Measurements from ENCODE around the gene CYP4A22.
"Not testable (repeated sequence)": the region's sequence is repeated elsewhere in the genome, so short reads cannot be mapped to it uniquely, and the experiment has no call there.

The CYP4A22 gene

GRCh38 chr1:47132665-47133064, 4.6 kb upstream of the CYP4A22 start:
- not testable (repeated sequence) for H3K27ac Mint-ChIP-seq

GRCh38 chr1:47137925-47138615, 829 bp downstream of the CYP4A22 start:
- H3K4me1 Mint-ChIP-seq (ENCODE audit: low read depth) = no peaks in the 10 kb centered on the region
- no peak overlapping the region for H3K27ac Mint-ChIP-seq
- no peaks in the 10 kb centered on the region for H3K9me3 Mint-ChIP-seq

More at GRCh38 chr1:47132665-47133064, 4.6 kb upstream of the CYP4A22 start:
- not testable (repeated sequence) for H3K4me3 Mint-ChIP-seq; H3K36me3 Mint-ChIP-seq (ENCODE audit: low read depth); H3K4me1 Mint-ChIP-seq (ENCODE audit: low read depth); DNase-seq (ENCODE audit: low spot score); H3K9me3 Mint-ChIP-seq; H3K27me3 Mint-ChIP-seq (ENCODE audit: low read depth)

GRCh38 chr1:47140358-47140757, 3.1 kb downstream of the CYP4A22 start:
- H3K27me3 Mint-ChIP-seq (ENCODE audit: low read depth); H3K9me3 Mint-ChIP-seq; H3K36me3 Mint-ChIP-seq (ENCODE audit: low read depth); H3K4me1 Mint-ChIP-seq (ENCODE audit: low read depth); H3K27ac Mint-ChIP-seq; H3K4me3 Mint-ChIP-seq; DNase-seq (ENCODE audit: low spot score): not testable (repeated sequence)

More at GRCh38 chr1:47137925-47138615, 829 bp downstream of the CYP4A22 start:
- Mint-ChIP-seq H3K36me3 (ENCODE audit: low read depth) (no peaks in the 10 kb centered on the region), H3K27me3 (ENCODE audit: low read depth) (no peaks in the 10 kb centered on the region), H3K4me3 (no peak overlapping the region)
- no peak for DNase-seq (ENCODE audit: low spot score)

DNA sequence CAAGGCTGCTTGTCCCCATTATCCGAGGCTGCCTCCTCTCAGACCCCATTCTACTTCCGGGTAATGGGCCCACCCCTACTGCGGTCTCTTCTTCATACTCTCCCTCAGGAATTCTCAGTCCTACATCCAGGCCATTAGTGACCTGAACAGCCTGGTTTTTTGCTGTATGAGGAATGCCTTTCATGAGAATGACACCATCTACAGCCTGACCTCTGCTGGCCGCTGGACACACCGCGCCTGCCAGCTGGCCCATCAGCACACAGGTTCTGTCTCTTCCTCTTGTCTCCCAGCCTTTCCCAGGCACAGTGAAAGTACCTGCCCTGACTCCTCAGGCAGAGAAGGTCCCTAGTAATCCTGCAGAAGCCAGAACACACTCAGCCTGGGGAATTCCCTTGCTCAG, 6.4 kb downstream of the CYP4A22 start:
- not testable (repeated sequence) for H3K27me3 Mint-ChIP-seq (ENCODE audit: low read depth); DNase-seq (ENCODE audit: low spot score); H3K9me3 Mint-ChIP-seq

GRCh38 chr1:47146495-47146894, 9.3 kb downstream of the CYP4A22 start:
- H3K9me3 Mint-ChIP-seq; H3K27me3 Mint-ChIP-seq (ENCODE audit: low read depth); H3K4me3 Mint-ChIP-seq; DNase-seq (ENCODE audit: low spot score); H3K27ac Mint-ChIP-seq; H3K4me1 Mint-ChIP-seq (ENCODE audit: low read depth); H3K36me3 Mint-ChIP-seq (ENCODE audit: low read depth): not testable (repeated sequence)

More for the DNA sequence above, 6.4 kb downstream of the CYP4A22 start:
- not testable (repeated sequence) for H3K4me1 Mint-ChIP-seq (ENCODE audit: low read depth); H3K36me3 Mint-ChIP-seq (ENCODE audit: low read depth); H3K27ac Mint-ChIP-seq; H3K4me3 Mint-ChIP-seq

GRCh38 chr1:47147047-47147785, 10.0 kb downstream of the CYP4A22 start:
- Mint-ChIP-seq H3K4me3 (no peak overlapping the region), H3K9me3 (no peaks in the 10 kb centered on the region), H3K4me1 (ENCODE audit: low read depth) (no peaks in the 10 kb centered on the region), H3K36me3 (ENCODE audit: low read depth) (no peaks in the 10 kb centered on the region), H3K27ac (no peak overlapping the region), H3K27me3 (ENCODE audit: low read depth) (peaks cover 5% of the 10 kb centered on the region)
- no peak for DNase-seq (ENCODE audit: low spot score)

DNA sequence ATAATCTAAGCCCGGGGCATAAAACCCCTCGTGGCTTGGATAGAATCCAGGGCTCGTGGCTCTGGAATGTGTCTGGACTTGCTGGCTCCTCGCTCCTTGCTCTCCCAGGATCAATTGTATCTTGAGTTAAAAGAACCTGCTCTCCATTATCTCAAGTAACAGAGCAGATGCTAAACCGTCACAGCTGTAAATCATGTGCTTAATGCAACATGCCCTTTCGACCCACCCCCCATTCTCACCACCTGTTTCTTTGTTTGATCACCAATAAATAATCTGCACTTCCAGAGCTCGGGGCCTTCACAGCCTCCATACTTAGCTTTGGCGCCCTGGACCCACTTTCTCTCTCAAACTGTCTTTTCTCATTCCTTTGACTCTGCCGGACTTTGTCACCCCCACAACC, 11.9 kb downstream of the CYP4A22 start:
- not testable (repeated sequence) for DNase-seq (ENCODE audit: low spot score); H3K9me3 Mint-ChIP-seq; H3K27me3 Mint-ChIP-seq (ENCODE audit: low read depth); H3K4me3 Mint-ChIP-seq; H3K36me3 Mint-ChIP-seq (ENCODE audit: low read depth); H3K4me1 Mint-ChIP-seq (ENCODE audit: low read depth); H3K27ac Mint-ChIP-seq

DNA sequence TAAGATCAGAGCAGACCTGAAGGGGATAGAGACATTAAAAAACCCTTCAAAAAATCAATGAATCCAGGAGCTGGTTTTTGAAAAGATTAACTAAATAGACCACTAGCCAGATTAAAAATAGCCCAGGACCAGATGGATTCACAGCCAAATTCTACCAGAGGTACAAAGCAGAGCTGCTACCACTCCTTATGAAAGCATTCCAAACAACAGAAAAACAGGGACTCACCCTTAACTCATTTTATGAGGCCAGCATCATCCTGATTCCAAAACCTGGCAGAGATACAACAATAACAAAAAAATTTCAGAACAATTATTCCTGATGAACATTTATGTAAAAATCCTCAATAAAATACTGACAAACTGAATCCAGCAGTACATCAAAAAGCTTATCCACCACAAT, 19.2 kb downstream of the CYP4A22 start:
- not testable (repeated sequence) for H3K4me1 Mint-ChIP-seq (ENCODE audit: low read depth)

GRCh38 chr1:47157957-47158356, 20.7 kb downstream of the CYP4A22 start:
- not testable (repeated sequence) for H3K4me3 Mint-ChIP-seq; H3K27ac Mint-ChIP-seq; H3K9me3 Mint-ChIP-seq; H3K4me1 Mint-ChIP-seq (ENCODE audit: low read depth); H3K36me3 Mint-ChIP-seq (ENCODE audit: low read depth); DNase-seq (ENCODE audit: low spot score)
- peaks cover 12% of the 10 kb centered on the region for H3K27me3 Mint-ChIP-seq (ENCODE audit: low read depth)

More for the DNA sequence above, 19.2 kb downstream of the CYP4A22 start:
- DNase-seq (ENCODE audit: low spot score); H3K9me3 Mint-ChIP-seq; H3K27me3 Mint-ChIP-seq (ENCODE audit: low read depth); H3K27ac Mint-ChIP-seq; H3K36me3 Mint-ChIP-seq (ENCODE audit: low read depth); H3K4me3 Mint-ChIP-seq: not testable (repeated sequence)

DNA sequence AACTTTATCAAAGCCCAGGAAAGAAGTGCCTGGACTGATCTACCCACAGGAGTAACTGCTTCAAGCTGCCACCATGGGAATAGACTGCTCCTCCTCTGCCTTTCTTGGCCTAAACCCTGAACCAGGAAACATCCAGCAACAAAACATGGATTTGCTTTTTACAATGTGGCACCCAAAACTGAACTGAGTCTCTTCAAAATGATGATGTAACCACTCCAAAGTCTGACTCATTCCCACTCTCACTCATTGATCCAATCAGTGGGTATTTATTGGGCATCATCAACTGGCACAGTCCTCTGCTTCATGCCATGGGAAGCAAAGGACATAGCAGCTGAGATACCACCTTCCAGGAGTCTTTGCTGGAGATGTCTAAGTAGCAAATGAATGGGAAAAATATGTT, 23.5 kb downstream of the CYP4A22 start:
- H3K4me1 Mint-ChIP-seq (ENCODE audit: low read depth) = no peaks in the 10 kb centered on the region
- H3K27me3 Mint-ChIP-seq (ENCODE audit: low read depth) = peaks cover 12% of the 10 kb centered on the region
- DNase-seq (ENCODE audit: low spot score) = no peak
- H3K27ac Mint-ChIP-seq = no peak overlapping the region
- H3K9me3 Mint-ChIP-seq = peaks cover 3% of the 10 kb centered on the region
- H3K36me3 Mint-ChIP-seq (ENCODE audit: low read depth) = no peaks in the 10 kb centered on the region
- no peak overlapping the region for H3K4me3 Mint-ChIP-seq

GRCh38 chr1:47161298-47162040, 24.2 kb downstream of the CYP4A22 start:
- Mint-ChIP-seq H3K4me3 (no peak overlapping the region), H3K27me3 (ENCODE audit: low read depth) (peaks cover 10% of the 10 kb centered on the region), H3K9me3 (no peaks in the 10 kb centered on the region), H3K27ac (no peak overlapping the region), H3K4me1 (ENCODE audit: low read depth) (no peaks in the 10 kb centered on the region), H3K36me3 (ENCODE audit: low read depth) (no peaks in the 10 kb centered on the region)
- no peak for DNase-seq (ENCODE audit: low spot score)

GRCh38 chr1:47164552-47164951, 27.3 kb downstream of the CYP4A22 start:
- no peak for DNase-seq (ENCODE audit: low spot score)
- H3K27me3 Mint-ChIP-seq (ENCODE audit: low read depth) = peaks cover 15% of the 10 kb centered on the region
- no peaks in the 10 kb centered on the region for H3K4me1 Mint-ChIP-seq (ENCODE audit: low read depth)
- H3K27ac Mint-ChIP-seq = no peak overlapping the region
- no peaks in the 10 kb centered on the region for H3K36me3 Mint-ChIP-seq (ENCODE audit: low read depth)
- no peak overlapping the region for H3K4me3 Mint-ChIP-seq
- no peaks in the 10 kb centered on the region for H3K9me3 Mint-ChIP-seq

DNA sequence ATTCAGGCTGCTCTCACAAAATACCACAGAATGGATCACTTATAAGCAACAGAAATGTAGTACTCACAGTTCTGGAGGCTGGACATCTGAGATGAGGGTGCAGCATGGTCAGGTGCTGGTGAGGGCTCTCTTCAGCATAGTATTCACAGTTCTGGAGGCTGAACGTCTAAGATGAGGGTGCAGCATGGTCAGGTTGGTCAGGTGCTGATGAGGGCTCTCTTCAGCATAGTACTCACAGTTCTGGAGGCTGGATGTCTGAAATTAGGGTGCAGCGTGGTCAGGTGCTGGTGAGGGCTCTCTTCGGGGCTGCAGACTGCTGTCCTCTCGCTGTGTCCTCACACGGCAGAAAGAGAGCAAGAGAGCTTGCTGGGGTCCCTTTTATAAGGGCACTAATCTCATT, 35.5 kb downstream of the CYP4A22 start:
- Mint-ChIP-seq H3K9me3 (no peaks in the 10 kb centered on the region), H3K4me1 (ENCODE audit: low read depth) (no peaks in the 10 kb centered on the region), H3K27me3 (ENCODE audit: low read depth) (peaks cover 2% of the 10 kb centered on the region)

DNA sequence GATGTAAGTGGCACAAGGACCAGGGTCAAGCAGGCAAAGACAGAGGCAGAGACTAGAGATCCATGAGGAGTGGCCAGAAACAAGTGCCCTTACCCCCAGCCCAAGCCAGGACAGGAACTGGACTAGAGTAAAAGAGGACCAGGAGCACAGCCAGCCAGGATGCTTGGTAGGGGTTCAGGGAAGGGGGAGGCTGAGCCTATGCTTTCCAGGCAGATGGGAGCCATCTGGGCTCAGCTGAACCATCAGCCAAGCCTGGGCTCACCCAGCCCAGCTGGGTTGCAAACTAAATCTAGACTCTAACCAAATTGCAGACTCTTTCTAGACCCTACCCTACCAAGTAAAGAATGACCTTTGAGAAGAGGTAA, 37.4 kb downstream of the CYP4A22 start:
- H3K27ac Mint-ChIP-seq = no peak overlapping the region
- no peak for DNase-seq (ENCODE audit: low spot score)
- H3K4me3 Mint-ChIP-seq = no peak overlapping the region
- H3K27me3 Mint-ChIP-seq (ENCODE audit: low read depth) = peaks cover 1% of the 10 kb centered on the region
- H3K4me1 Mint-ChIP-seq (ENCODE audit: low read depth) = peaks cover 5% of the 10 kb centered on the region
- H3K9me3 Mint-ChIP-seq = no peaks in the 10 kb centered on the region
- no peaks in the 10 kb centered on the region for H3K36me3 Mint-ChIP-seq (ENCODE audit: low read depth)

More for the DNA sequence above, 35.5 kb downstream of the CYP4A22 start:
- DNase-seq (ENCODE audit: low spot score) = no peak
- no peak overlapping the region for H3K4me3 Mint-ChIP-seq
- no peaks in the 10 kb centered on the region for H3K36me3 Mint-ChIP-seq (ENCODE audit: low read depth)
- H3K27ac Mint-ChIP-seq = no peak overlapping the region

Data from T-helper 2 cell treated with Interferon-gamma antibody and Interleukin-4, amounts not matched to agents 5 μg/mL and 100 μg/mL, for 36 hours (primary cell).